ENCODE measurements around the gene SIRT5.

Gene SIRT5

GRCh38 chr6:13575377-13575775 is 975 bp downstream of the SIRT5 start:
- Histone ChIP-seq H4K91ac (ENCODE audit: low read depth, low read length) (no peak overlapping the region), H2BK120ac (ENCODE audit: insufficient read depth, low read length, poor library complexity) (no peak overlapping the region), H3K4ac (ENCODE audit: low read depth, low read length) (no peak overlapping the region), H3K9ac (ENCODE audit: low read length) (no peak overlapping the region), H2BK12ac (ENCODE audit: low read length) (no peak overlapping the region), H3K79me2 (ENCODE audit: control insufficient read depth, insufficient read depth, low read length, poor library complexity) (peaks cover 4% of the 10 kb centered on the region), H4K8ac (ENCODE audit: low read depth, low read length) (no peak overlapping the region), H2AFZ (ENCODE audit: insufficient read depth, low read length, poor library complexity) (no peak overlapping the region), H2BK5ac (ENCODE audit: low read depth, low read length, poor library complexity) (no peak overlapping the region), H2AK5ac (ENCODE audit: low read length) (no peak overlapping the region), H3K18ac (ENCODE audit: low read length) (no peak overlapping the region), H3K79me1 (ENCODE audit: low read length) (peaks cover 7% of the 10 kb centered on the region), H3K27ac (ENCODE audit: low read depth, low read length) (no peak overlapping the region), H3K9me3 (ENCODE audit: insufficient read depth, low read depth, low read length) (no peaks in the 10 kb centered on the region), H3K4me1 (ENCODE audit: control insufficient read depth in 1 of 2, insufficient read depth in 2 of 2, low read length in 2 of 2) (no peaks in the 10 kb centered on the region), H3K14ac (ENCODE audit: low read length) (no peak overlapping the region), H3K4me3 (ENCODE audit: low read depth, low read length) (no peak overlapping the region), H3K27me3 (ENCODE audit: insufficient read depth, low read length) (no peaks in the 10 kb centered on the region), H3K23ac (ENCODE audit: low read length) (no peak overlapping the region), H3K36me3 (ENCODE audit: control insufficient read depth in 1 of 2, insufficient read depth in 2 of 2, low read length in 2 of 2) (no peaks in the 10 kb centered on the region), H3K4me2 (ENCODE audit: low read length) (peak overlapping the region; percentile 75), H4K12ac (ENCODE audit: low read depth, low read length) (no peak overlapping the region)
- WGBS (ENCODE audit: extremely low coverage, insufficient coverage, insufficient read length): no CpG with 5 or more reads among the region's 3 CpGs
- DNase-seq: no peak

GRCh38 chr6:13576017-13576416 is 1.6 kb downstream of the SIRT5 start:
- Histone ChIP-seq H3K79me1 (ENCODE audit: low read length) (peaks cover 7% of the 10 kb centered on the region), H2BK12ac (ENCODE audit: low read length) (no peak overlapping the region), H3K36me3 (ENCODE audit: control insufficient read depth in 1 of 2, insufficient read depth in 2 of 2, low read length in 2 of 2) (no peaks in the 10 kb centered on the region), H2AFZ (ENCODE audit: insufficient read depth, low read length, poor library complexity) (no peak overlapping the region), H2BK120ac (ENCODE audit: insufficient read depth, low read length, poor library complexity) (no peak overlapping the region), H4K8ac (ENCODE audit: low read depth, low read length) (no peak overlapping the region), H3K27ac (ENCODE audit: low read depth, low read length) (no peak overlapping the region), H3K4me1 (ENCODE audit: control insufficient read depth in 1 of 2, insufficient read depth in 2 of 2, low read length in 2 of 2) (no peaks in the 10 kb centered on the region), H3K4ac (ENCODE audit: low read depth, low read length) (no peak overlapping the region), H3K27me3 (ENCODE audit: insufficient read depth, low read length) (no peaks in the 10 kb centered on the region), H3K18ac (ENCODE audit: low read length) (no peak overlapping the region), H3K9ac (ENCODE audit: low read length) (no peak overlapping the region), H2AK5ac (ENCODE audit: low read length) (no peak overlapping the region), H3K79me2 (ENCODE audit: control insufficient read depth, insufficient read depth, low read length, poor library complexity) (peaks cover 4% of the 10 kb centered on the region), H3K9me3 (ENCODE audit: insufficient read depth, low read depth, low read length) (no peaks in the 10 kb centered on the region), H3K4me2 (ENCODE audit: low read length) (no peak overlapping the region), H3K14ac (ENCODE audit: low read length) (no peak overlapping the region), H3K4me3 (ENCODE audit: low read depth, low read length) (no peak overlapping the region), H2BK5ac (ENCODE audit: low read depth, low read length, poor library complexity) (no peak overlapping the region), H4K91ac (ENCODE audit: low read depth, low read length) (no peak overlapping the region), H4K12ac (ENCODE audit: low read depth, low read length) (no peak overlapping the region), H3K23ac (ENCODE audit: low read length) (no peak overlapping the region)
- DNase-seq: no peak
- WGBS (ENCODE audit: extremely low coverage, insufficient coverage, insufficient read length): no CpG with 5 or more reads among the region's 3 CpGs

GRCh38 chr6:13577926-13578325 is 3.5 kb downstream of the SIRT5 start:
- no peak overlapping the region for H2AK5ac ChIP-seq (ENCODE audit: low read length)
- no peak for DNase-seq
- no peak overlapping the region for H3K14ac ChIP-seq (ENCODE audit: low read length)
- H2BK120ac ChIP-seq (ENCODE audit: insufficient read depth, low read length, poor library complexity): no peak overlapping the region
- no peaks in the 10 kb centered on the region for H3K27me3 ChIP-seq (ENCODE audit: insufficient read depth, low read length)
- H2BK5ac ChIP-seq (ENCODE audit: low read depth, low read length, poor library complexity): no peak overlapping the region
- no peak overlapping the region for H3K27ac ChIP-seq (ENCODE audit: low read depth, low read length)
- no CpG with 5 or more reads among the region's 3 CpGs for WGBS (ENCODE audit: extremely low coverage, insufficient coverage, insufficient read length)
- H4K12ac ChIP-seq (ENCODE audit: low read depth, low read length): no peak overlapping the region
- no peaks in the 10 kb centered on the region for H3K9me3 ChIP-seq (ENCODE audit: insufficient read depth, low read depth, low read length)
- H3K4ac ChIP-seq (ENCODE audit: low read depth, low read length): no peak overlapping the region
- H4K8ac ChIP-seq (ENCODE audit: low read depth, low read length): no peak overlapping the region
- peaks cover 4% of the 10 kb centered on the region for H3K79me2 ChIP-seq (ENCODE audit: control insufficient read depth, insufficient read depth, low read length, poor library complexity)
- H2BK12ac ChIP-seq (ENCODE audit: low read length): no peak overlapping the region
- no peaks in the 10 kb centered on the region for H3K36me3 ChIP-seq (ENCODE audit: control insufficient read depth in 1 of 2, insufficient read depth in 2 of 2, low read length in 2 of 2)
- no peak overlapping the region for H3K4me3 ChIP-seq (ENCODE audit: low read depth, low read length)
- H3K18ac ChIP-seq (ENCODE audit: low read length): no peak overlapping the region
- H3K4me1 ChIP-seq (ENCODE audit: control insufficient read depth in 1 of 2, insufficient read depth in 2 of 2, low read length in 2 of 2): no peaks in the 10 kb centered on the region
- H3K9ac ChIP-seq (ENCODE audit: low read length): no peak overlapping the region
- no peak overlapping the region for H2AFZ ChIP-seq (ENCODE audit: insufficient read depth, low read length, poor library complexity)
- no peak overlapping the region for H3K23ac ChIP-seq (ENCODE audit: low read length)
- no peak overlapping the region for H3K4me2 ChIP-seq (ENCODE audit: low read length)
- H4K91ac ChIP-seq (ENCODE audit: low read depth, low read length): no peak overlapping the region
- H3K79me1 ChIP-seq (ENCODE audit: low read length): peaks cover 7% of the 10 kb centered on the region

GRCh38 chr6:13579911-13580310 is 5.5 kb downstream of the SIRT5 start:
- Histone ChIP-seq H3K9me3 (ENCODE audit: insufficient read depth, low read depth, low read length) (no peaks in the 10 kb centered on the region), H3K27me3 (ENCODE audit: insufficient read depth, low read length) (no peaks in the 10 kb centered on the region), H4K8ac (ENCODE audit: low read depth, low read length) (no peak overlapping the region), H3K4me1 (ENCODE audit: control insufficient read depth in 1 of 2, insufficient read depth in 2 of 2, low read length in 2 of 2) (no peaks in the 10 kb centered on the region), H3K18ac (ENCODE audit: low read length) (no peak overlapping the region), H3K23ac (ENCODE audit: low read length) (no peak overlapping the region), H4K12ac (ENCODE audit: low read depth, low read length) (no peak overlapping the region), H2AFZ (ENCODE audit: insufficient read depth, low read length, poor library complexity) (no peak overlapping the region), H2BK12ac (ENCODE audit: low read length) (no peak overlapping the region), H3K4ac (ENCODE audit: low read depth, low read length) (no peak overlapping the region), H2BK5ac (ENCODE audit: low read depth, low read length, poor library complexity) (no peak overlapping the region), H3K79me1 (ENCODE audit: low read length) (peaks cover 1% of the 10 kb centered on the region), H2AK5ac (ENCODE audit: low read length) (no peak overlapping the region), H3K4me3 (ENCODE audit: low read depth, low read length) (no peak overlapping the region), H3K79me2 (ENCODE audit: control insufficient read depth, insufficient read depth, low read length, poor library complexity) (peaks cover 1% of the 10 kb centered on the region), H4K91ac (ENCODE audit: low read depth, low read length) (no peak overlapping the region), H3K9ac (ENCODE audit: low read length) (no peak overlapping the region), H3K14ac (ENCODE audit: low read length) (no peak overlapping the region), H3K36me3 (ENCODE audit: control insufficient read depth in 1 of 2, insufficient read depth in 2 of 2, low read length in 2 of 2) (no peaks in the 10 kb centered on the region), H3K27ac (ENCODE audit: low read depth, low read length) (no peak overlapping the region), H3K4me2 (ENCODE audit: low read length) (no peak overlapping the region), H2BK120ac (ENCODE audit: insufficient read depth, low read length, poor library complexity) (no peak overlapping the region)
- WGBS (ENCODE audit: extremely low coverage, insufficient coverage, insufficient read length): no CpG with 5 or more reads among the region's 1 CpG
- no peak for DNase-seq
